SK-N-SH (cell line): Measurements from ENCODE around the gene TMEM244. TPM values are rescaled to one million over a fixed set of nuclear protein-coding genes. Genes with fewer than 3 reads are reported as not detected.

Source experiments
- CTCF ChIA-PET: fragments of 300-600, 350-600 bp; formaldehyde crosslinking; extraction: SDS; loops from one replicate; lab custom pipeline; 2021; lab: Yijun Ruan, JAX
- POLR2A ChIA-PET: fragments of 350-600 bp; sonication (Branson Sonifier 250); formaldehyde crosslinking; extraction: SDS; loops from one replicate; lab custom pipeline; 2020; ENCODE audit warnings: antibody characterized with exemption, inconsistent platforms; lab: Yijun Ruan, JAX
- DNase-seq: peaks from one replicate; pipeline ENCODE4 v3.0.0; 2012
- H2AFZ ChIP-seq: fragments of 200-600 bp; sonication (generic); 2 replicates; pipeline ENCODE4 v1.8.1; 2016; ENCODE audit warnings: antibody characterized with exemption, mild to moderate bottlenecking, low read depth
- H3F3A ChIP-seq: fragments of 200-600 bp; sonication (generic); replicated peaks from 2 replicates; pipeline ENCODE3; 2016; ENCODE audit warnings: antibody characterized with exemption, mild to moderate bottlenecking; ENCODE audit not compliant: insufficient read depth
- H3K27ac ChIP-seq, 2 experiments: fragments of 200-500 bp in 1 of 2; fragments of 200-600 bp in 1 of 2; sonication (Bioruptor generic) in 1 of 2; sonication (generic), shearing (Covaris generic) in 1 of 2; 2 replicates each; pipeline versions ENCODE4 v1.5.1 to v1.6.1; 2014 to 2016; ENCODE audit warnings: low read depth in 2 of 2, inconsistent platforms in 1 of 2, low read length in 1 of 2, mild to moderate bottlenecking in 1 of 2, mixed read lengths in 1 of 2
- H3K27me3 ChIP-seq: fragments of 200-600 bp; sonication (generic), shearing (Covaris generic); 2 replicates; pipeline ENCODE4 v1.6.1; 2016; ENCODE audit warnings: mixed run types; ENCODE audit not compliant: insufficient read depth
- H3K36me3 ChIP-seq, 2 experiments: fragments of 200-500 bp in 1 of 2; fragments of 200-600 bp in 1 of 2; sonication (Bioruptor generic) in 1 of 2; sonication (generic) in 1 of 2; replicated peaks in 1 of 2; 2 replicates each; pipeline versions ENCODE3 to v1.5.1; 2014 to 2016; ENCODE audit warnings: low read length in 1 of 2, mild to moderate bottlenecking in 1 of 2; ENCODE audit not compliant: insufficient read depth in 2 of 2, control insufficient read depth in 1 of 2
- H3K4me1 ChIP-seq, 2 experiments: fragments of 200-500 bp in 1 of 2; fragments of 200-600 bp in 1 of 2; sonication (Bioruptor generic) in 1 of 2; sonication (generic), shearing (Covaris generic) in 1 of 2; 2 replicates each; pipeline versions ENCODE4 v1.5.1 to v1.6.1; 2014 to 2016; ENCODE audit warnings: low read depth in 1 of 2, low read length in 1 of 2, mixed run types in 1 of 2; ENCODE audit not compliant: insufficient read depth in 2 of 2, control insufficient read depth in 1 of 2
- H3K4me2 ChIP-seq: fragments of 200-600 bp; sonication (generic), shearing (Covaris generic); 2 replicates; pipeline ENCODE4 v1.6.1; 2017; ENCODE audit warnings: mixed run types
- H3K4me3 ChIP-seq, 2 experiments: fragments of 200-500 bp in 1 of 2; fragments of 200-600 bp in 1 of 2; sonication (Bioruptor generic) in 1 of 2; sonication (generic), shearing (Covaris generic) in 1 of 2; 2 replicates each; pipeline versions ENCODE4 v1.5.1 to v1.8.1; 2014 to 2016; ENCODE audit warnings: low read depth in 2 of 2, inconsistent platforms in 1 of 2, low read length in 1 of 2, mild to moderate bottlenecking in 1 of 2, mixed read lengths in 1 of 2, moderate library complexity in 1 of 2
- H3K79me2 ChIP-seq: fragments of 200-600 bp; sonication (generic); 2 replicates; pipeline ENCODE4 v1.8.1; 2017; ENCODE audit warnings: mild to moderate bottlenecking; ENCODE audit not compliant: insufficient read depth
- H3K9ac ChIP-seq: fragments of 200-600 bp; sonication (generic); 2 replicates; pipeline ENCODE4 v1.6.1; 2017; ENCODE audit warnings: mixed run types
- H3K9me2 ChIP-seq: fragments of 200-600 bp; sonication (generic); 2 replicates; pipeline ENCODE4 v1.6.1; 2017; ENCODE audit warnings: mixed run types
- H3K9me3 ChIP-seq: fragments of 200-600 bp; sonication (generic); 2 replicates; pipeline ENCODE4 v1.6.1; 2017; ENCODE audit warnings: mixed run types, mild to moderate bottlenecking, moderate library complexity
- H4K20me1 ChIP-seq: fragments of 200-600 bp; sonication (generic); 2 replicates; pipeline ENCODE4 v1.6.1; 2017; ENCODE audit warnings: mild to moderate bottlenecking, mixed run types; ENCODE audit not compliant: insufficient read depth
- CHD2 ChIP-seq: fragments of 150-350 bp; IDR thresholded peaks from 2 replicates; pipeline ENCODE4 v1.6.1; 2018; ENCODE audit warnings: low read length; ENCODE audit not compliant: partially characterized antibody
- ELF1 ChIP-seq: IDR thresholded peaks from 2 replicates; pipeline ENCODE4 v1.4.0; 2012
- EP300 ChIP-seq, 2 experiments: IDR thresholded peaks; 2 replicates each; pipeline versions ENCODE4 v1.4.0 to v1.6.1; 2012; ENCODE audit warnings: borderline replicate concordance in 1 of 2, low read depth in 1 of 2, low read length in 1 of 2
- EZH2phosphoT487 ChIP-seq: fragments of 200-600 bp; sonication (generic); IDR thresholded peaks from 2 replicates; pipeline ENCODE4 v1.6.1; 2017; ENCODE audit warnings: low read depth, mixed run types, mild to moderate bottlenecking, antibody characterized with exemption, moderate library complexity, borderline replicate concordance
- FOSL2 ChIP-seq: IDR thresholded peaks from 2 replicates; pipeline ENCODE4 v1.4.0; 2012; ENCODE audit warnings: low read depth, mild to moderate bottlenecking, moderate library complexity, borderline replicate concordance
- FOXJ3 ChIP-seq: sonication (generic); formaldehyde crosslinking; IDR thresholded peaks from 2 replicates; pipeline ENCODE4 v1.5.1; 2020; ENCODE audit warnings: mild to moderate bottlenecking, missing genetic modification reagents
- JUND ChIP-seq: IDR thresholded peaks from 2 replicates; pipeline ENCODE4 v1.4.0; 2012
- MEF2A ChIP-seq: IDR thresholded peaks from 2 replicates; pipeline ENCODE4 v1.4.0; 2012; ENCODE audit warnings: low read depth, borderline replicate concordance
- NFIC ChIP-seq: IDR thresholded peaks from 2 replicates; pipeline ENCODE4 v1.4.0; 2012; ENCODE audit warnings: borderline replicate concordance
- NRF1 ChIP-seq: IDR thresholded peaks from 2 replicates; pipeline ENCODE4 v1.6.1; 2012; ENCODE audit warnings: low read depth, mild to moderate bottlenecking, low read length
- RAD21 ChIP-seq: IDR thresholded peaks from 2 replicates; pipeline ENCODE4 v1.6.1; 2012; ENCODE audit warnings: mild to moderate bottlenecking, low read length
- RCOR1 ChIP-seq: fragments of 150-350 bp; IDR thresholded peaks from 2 replicates; pipeline ENCODE4 v1.6.1; 2017; ENCODE audit warnings: antibody characterized with exemption, low read length
- RFX5 ChIP-seq: IDR thresholded peaks from 2 replicates; pipeline ENCODE4 v1.6.1; 2012; ENCODE audit warnings: mild to moderate bottlenecking, improper control_type of control experiment, low read length
- RXRA ChIP-seq: IDR thresholded peaks from 2 replicates; pipeline ENCODE4 v1.4.0; 2012; ENCODE audit warnings: low read depth, mild to moderate bottlenecking, borderline replicate concordance
- SIN3A ChIP-seq: IDR thresholded peaks from 2 replicates; pipeline ENCODE4 v1.6.1; 2012; ENCODE audit warnings: low read depth, mild to moderate bottlenecking, low read length, moderate library complexity, borderline replicate concordance
- TCF12 ChIP-seq: IDR thresholded peaks from 2 replicates; pipeline ENCODE4 v1.4.0; 2012
- TEAD4 ChIP-seq: IDR thresholded peaks from 2 replicates; pipeline ENCODE4 v1.4.0; 2012; ENCODE audit warnings: mild to moderate bottlenecking, borderline replicate concordance; ENCODE audit not compliant: insufficient read depth
- YY1 ChIP-seq: IDR thresholded peaks from 2 replicates; pipeline ENCODE4 v1.4.0; 2012; ENCODE audit warnings: low read depth, mild to moderate bottlenecking
- WGBS: methylation state at CpG from one replicate; pipeline ENCODE4 v1.1.6; 2017; ENCODE audit warnings: low lambda C conversion rate; 5-methylcytosine and 5-hydroxymethylcytosine counted together
- polyA plus RNA-seq, 3 experiments: library from polyadenylated mRNA; depleted of rRNA; stranded (reverse); fragments of >200 nt; gene quantifications; 2 replicates each; pipeline ENCODE4 v1.2.3, GENCODE V29; 2012
- TF ChIP-seq, protein P1 (sequence below): IDR thresholded peaks from 2 replicates; pipeline ENCODE4 v1.4.0; 2012; ENCODE audit warnings: low read depth, borderline replicate concordance
- TF ChIP-seq, protein P2 (sequence below): IDR thresholded peaks from 2 replicates; pipeline ENCODE4 v1.4.0; 2012; ENCODE audit warnings: low read depth
- TF ChIP-seq, protein P3 (sequence below): fragments of 150-350 bp; IDR thresholded peaks from 2 replicates; pipeline ENCODE4 v1.6.1; 2016; ENCODE audit warnings: mild to moderate bottlenecking, low read depth, low read length
- TF ChIP-seq, protein P4 (sequence below): IDR thresholded peaks from 2 replicates; pipeline ENCODE4 v1.6.1; 2012; ENCODE audit warnings: mild to moderate bottlenecking, low read depth, low read length, moderate library complexity

Gene TMEM244
- polyA plus RNA-seq, 1 of the 3 experiments (the other 2 are of a cell fraction): 4.1 TPM

DNA sequence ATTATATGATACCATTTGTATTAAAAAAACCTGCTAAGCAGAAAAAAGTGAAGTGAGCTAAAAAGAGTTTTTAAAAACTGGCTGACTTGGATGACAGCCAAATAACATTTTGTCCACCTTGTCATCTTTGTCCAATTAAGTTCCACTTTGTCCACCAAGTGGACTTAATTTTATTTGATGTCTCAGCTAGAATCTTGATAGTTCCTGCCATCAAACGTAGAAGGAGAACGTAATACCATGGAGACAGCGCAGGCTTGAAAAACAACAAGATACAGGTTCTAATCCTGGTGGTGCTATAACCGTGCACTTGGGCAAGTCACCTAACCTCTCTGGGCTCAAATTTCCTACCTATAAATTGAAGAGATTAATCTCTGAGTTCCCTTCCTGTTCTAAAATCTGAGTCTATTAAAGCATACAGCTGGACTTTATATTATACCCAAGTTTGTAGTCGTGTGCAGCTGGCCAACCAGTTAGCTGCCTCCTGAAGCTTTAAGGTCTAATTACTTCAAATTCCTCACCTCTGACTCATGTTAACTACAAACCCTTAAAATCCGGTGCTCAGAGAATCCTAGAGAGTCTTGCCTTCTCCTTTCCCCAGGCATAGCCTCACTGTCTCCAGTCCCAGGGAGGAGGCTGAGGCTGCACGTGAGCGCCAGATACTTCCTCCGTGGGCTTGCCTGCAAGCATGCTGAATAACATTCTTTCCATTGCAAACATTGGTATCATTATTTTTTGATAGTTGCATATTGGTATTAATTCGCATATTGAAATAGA, 16.8 kb downstream of the TMEM244 start:
- peak overlapping the region; percentile 8; the same call in 1 of the 2 replicates for H3K4me2 ChIP-seq
- no peak overlapping the region for H3K9ac ChIP-seq
- H3K4me3 ChIP-seq: no peak overlapping the region
- no peaks in the 10 kb centered on the region for H3K27me3 ChIP-seq
- peaks cover 0 to 23% of the 10 kb centered on the region in 2 experiments for H3K36me3 ChIP-seq
- peak overlapping the region; percentile 34 to 67; a peak in 2 of 4 replicates for H3K27ac ChIP-seq
- no peaks in the 10 kb centered on the region for H4K20me1 ChIP-seq
- peak overlapping the region; percentile 33; the same call in 1 of the 2 replicates for H2AFZ ChIP-seq
- 31% methylated on average over 10 of the region's 10 CpGs for WGBS
- no peaks in the 10 kb centered on the region for H3K9me3 ChIP-seq
- H3K4me1 ChIP-seq: peaks cover 0 to 6% of the 10 kb centered on the region in 2 experiments; a peak in 1 of 4 replicates
- POLR2A ChIA-PET: no interaction called here
- CTCF ChIA-PET: interaction anchor here (0.5 to 1.2 kb wide), 3 partner anchors 90 to 342 kb away, joined by 3 read pairs; no protein-coding TSS in a partner anchor
- no peaks in the 10 kb centered on the region for H3K79me2 ChIP-seq
- DNase-seq: peak; percentile 0
- H3F3A ChIP-seq: peaks cover 18% of the 10 kb centered on the region
- H3K9me2 ChIP-seq: no peaks in the 10 kb centered on the region
- TF ChIP-seq NRF1 (no peak), FOSL2 (peak; percentile 52; the same call in 1 of the 2 replicates), TEAD4 (peak; percentile 67; the same call in 1 of the 2 replicates), SIN3A (0 out of 2 replicates have a peak, but pooled peaks have one; percentile 18), JUND (peak; percentile 55), CHD2 (no peak), FOXJ3 (CRISPR knock-in tag) (no peak), RCOR1 (no peak), MEF2A (no peak), TCF12 (peak; percentile 63), RXRA (no peak), ELF1 (no peak), NFIC (peak; percentile 2; the same call in 1 of the 2 replicates), EZH2phosphoT487 (no peak)
- TF ChIP-seq, protein P1, sequence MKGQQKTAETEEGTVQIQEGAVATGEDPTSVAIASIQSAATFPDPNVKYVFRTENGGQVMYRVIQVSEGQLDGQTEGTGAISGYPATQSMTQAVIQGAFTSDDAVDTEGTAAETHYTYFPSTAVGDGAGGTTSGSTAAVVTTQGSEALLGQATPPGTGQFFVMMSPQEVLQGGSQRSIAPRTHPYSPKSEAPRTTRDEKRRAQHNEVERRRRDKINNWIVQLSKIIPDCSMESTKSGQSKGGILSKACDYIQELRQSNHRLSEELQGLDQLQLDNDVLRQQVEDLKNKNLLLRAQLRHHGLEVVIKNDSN: peak; percentile 39; the same call in 1 of the 2 replicates
- TF ChIP-seq, protein P2, sequence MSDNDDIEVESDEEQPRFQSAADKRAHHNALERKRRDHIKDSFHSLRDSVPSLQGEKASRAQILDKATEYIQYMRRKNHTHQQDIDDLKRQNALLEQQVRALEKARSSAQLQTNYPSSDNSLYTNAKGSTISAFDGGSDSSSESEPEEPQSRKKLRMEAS: peak; percentile 85

DNA sequence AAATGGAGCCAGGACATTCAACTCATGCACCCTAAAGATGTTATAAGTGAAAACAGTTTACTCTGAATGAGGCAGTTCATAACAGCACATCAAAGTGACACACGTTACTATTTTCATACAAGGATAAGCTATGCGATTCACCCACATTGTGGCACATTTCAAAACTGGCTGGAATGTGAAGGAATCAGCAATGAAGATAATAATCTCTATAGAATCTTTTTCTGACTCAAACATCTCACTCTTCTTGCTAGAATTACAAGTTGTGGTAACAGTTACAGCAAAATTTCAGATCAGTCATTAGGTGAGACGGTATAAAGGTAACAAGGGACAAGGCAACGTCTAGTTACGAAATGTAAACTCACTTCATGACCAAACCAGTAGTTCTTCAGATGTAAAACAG, 17.5 kb downstream of the TMEM244 start:
- Histone ChIP-seq H3K36me3 (peaks cover 0 to 23% of the 10 kb centered on the region in 2 experiments), H3K9ac (no peak overlapping the region), H3K27ac (peak overlapping the region; percentile 34 to 67; a peak in 1 of 4 replicates), H3K9me3 (no peaks in the 10 kb centered on the region), H3K4me2 (no peak overlapping the region), H3K9me2 (no peaks in the 10 kb centered on the region), H4K20me1 (no peaks in the 10 kb centered on the region), H3F3A (peaks cover 18% of the 10 kb centered on the region), H3K4me1 (peaks cover 0 to 6% of the 10 kb centered on the region in 2 experiments; a peak in 1 of 4 replicates), H3K27me3 (no peaks in the 10 kb centered on the region), H3K79me2 (no peaks in the 10 kb centered on the region), H3K4me3 (no peak overlapping the region), H2AFZ (peak overlapping the region; percentile 33; the same call in 1 of the 2 replicates)
- ChIA-PET POLR2A (no interaction called here), CTCF (interaction anchor here (1.2 kb wide), 1 partner anchor 245 kb away, joined by 3 read pairs; no protein-coding TSS in a partner anchor)
- no peak for DNase-seq
- 61% methylated on average over 5 of the region's 5 CpGs for WGBS
- TF ChIP-seq NRF1 (no peak), YY1 (no peak), RAD21 (no peak), EP300 (IDR thresholded peaks at IDR 0.05; ENCODE audit: borderline replicate concordance in 1 of 2, low read depth in 1 of 2, low read length in 1 of 2) (no peak), RFX5 (no peak), FOSL2 (no peak), MEF2A (no peak)
- TF ChIP-seq, protein P3, sequence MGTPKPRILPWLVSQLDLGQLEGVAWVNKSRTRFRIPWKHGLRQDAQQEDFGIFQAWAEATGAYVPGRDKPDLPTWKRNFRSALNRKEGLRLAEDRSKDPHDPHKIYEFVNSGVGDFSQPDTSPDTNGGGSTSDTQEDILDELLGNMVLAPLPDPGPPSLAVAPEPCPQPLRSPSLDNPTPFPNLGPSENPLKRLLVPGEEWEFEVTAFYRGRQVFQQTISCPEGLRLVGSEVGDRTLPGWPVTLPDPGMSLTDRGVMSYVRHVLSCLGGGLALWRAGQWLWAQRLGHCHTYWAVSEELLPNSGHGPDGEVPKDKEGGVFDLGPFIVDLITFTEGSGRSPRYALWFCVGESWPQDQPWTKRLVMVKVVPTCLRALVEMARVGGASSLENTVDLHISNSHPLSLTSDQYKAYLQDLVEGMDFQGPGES: no peak
- TF ChIP-seq, protein P4, sequence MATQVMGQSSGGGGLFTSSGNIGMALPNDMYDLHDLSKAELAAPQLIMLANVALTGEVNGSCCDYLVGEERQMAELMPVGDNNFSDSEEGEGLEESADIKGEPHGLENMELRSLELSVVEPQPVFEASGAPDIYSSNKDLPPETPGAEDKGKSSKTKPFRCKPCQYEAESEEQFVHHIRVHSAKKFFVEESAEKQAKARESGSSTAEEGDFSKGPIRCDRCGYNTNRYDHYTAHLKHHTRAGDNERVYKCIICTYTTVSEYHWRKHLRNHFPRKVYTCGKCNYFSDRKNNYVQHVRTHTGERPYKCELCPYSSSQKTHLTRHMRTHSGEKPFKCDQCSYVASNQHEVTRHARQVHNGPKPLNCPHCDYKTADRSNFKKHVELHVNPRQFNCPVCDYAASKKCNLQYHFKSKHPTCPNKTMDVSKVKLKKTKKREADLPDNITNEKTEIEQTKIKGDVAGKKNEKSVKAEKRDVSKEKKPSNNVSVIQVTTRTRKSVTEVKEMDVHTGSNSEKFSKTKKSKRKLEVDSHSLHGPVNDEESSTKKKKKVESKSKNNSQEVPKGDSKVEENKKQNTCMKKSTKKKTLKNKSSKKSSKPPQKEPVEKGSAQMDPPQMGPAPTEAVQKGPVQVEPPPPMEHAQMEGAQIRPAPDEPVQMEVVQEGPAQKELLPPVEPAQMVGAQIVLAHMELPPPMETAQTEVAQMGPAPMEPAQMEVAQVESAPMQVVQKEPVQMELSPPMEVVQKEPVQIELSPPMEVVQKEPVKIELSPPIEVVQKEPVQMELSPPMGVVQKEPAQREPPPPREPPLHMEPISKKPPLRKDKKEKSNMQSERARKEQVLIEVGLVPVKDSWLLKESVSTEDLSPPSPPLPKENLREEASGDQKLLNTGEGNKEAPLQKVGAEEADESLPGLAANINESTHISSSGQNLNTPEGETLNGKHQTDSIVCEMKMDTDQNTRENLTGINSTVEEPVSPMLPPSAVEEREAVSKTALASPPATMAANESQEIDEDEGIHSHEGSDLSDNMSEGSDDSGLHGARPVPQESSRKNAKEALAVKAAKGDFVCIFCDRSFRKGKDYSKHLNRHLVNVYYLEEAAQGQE: no peak
